Parathyroid adenoma (tissue), 2 donors: ENCODE results near the gene GRID1.

Source experiments
- H2AFZ ChIP-seq: fragments of 300-600 bp; sonication (generic); one replicate; pipeline ENCODE4 v1.7.0; 2017; ENCODE audit warnings: antibody characterized with exemption, mild to moderate bottlenecking
- H3K27ac ChIP-seq: fragments of 300-600 bp; sonication (generic); one replicate; pipeline ENCODE4 v1.7.0; 2017
- H3K27me3 ChIP-seq: fragments of 300-600 bp; sonication (generic); one replicate; pipeline ENCODE4 v1.7.0; 2017; ENCODE audit warnings: low read length; ENCODE audit not compliant: control insufficient read depth, insufficient read depth
- H3K36me3 ChIP-seq: fragments of 300-600 bp; sonication (generic); one replicate; pipeline ENCODE4 v1.7.0; 2017; ENCODE audit warnings: low read length; ENCODE audit not compliant: control insufficient read depth, insufficient read depth
- H3K4me1 ChIP-seq: fragments of 300-600 bp; sonication (generic); one replicate; pipeline ENCODE4 v1.7.0; 2017; ENCODE audit warnings: control low read depth
- H3K4me2 ChIP-seq: fragments of 300-600 bp; sonication (generic); one replicate; pipeline ENCODE4 v1.7.0; 2017; ENCODE audit warnings: low read length
- H3K4me3 ChIP-seq: fragments of 300-600 bp; sonication (generic); one replicate; pipeline ENCODE4 v1.7.0; 2017; ENCODE audit warnings: low read depth, low read length
- H3K79me2 ChIP-seq: fragments of 300-600 bp; sonication (generic); one replicate; pipeline ENCODE4 v1.7.0; 2017; ENCODE audit warnings: control low read depth
- H3K9ac ChIP-seq: fragments of 300-600 bp; sonication (generic); one replicate; pipeline ENCODE4 v1.7.0; 2017; ENCODE audit warnings: mild to moderate bottlenecking
- H3K9me3 ChIP-seq: fragments of 300-600 bp; sonication (generic); one replicate; pipeline ENCODE4 v1.7.0; 2017; ENCODE audit warnings: low read length; ENCODE audit not compliant: control insufficient read depth
- TF ChIP-seq, protein P1 (sequence below): fragments of 300-600 bp; sonication (generic); IDR thresholded peaks from one replicate; pipeline ENCODE4 v1.7.0; 2017; ENCODE audit warnings: antibody characterized with exemption, mild to moderate bottlenecking
- donor health status: primary hyperparathyroidism.

The GRID1 gene

DNA sequence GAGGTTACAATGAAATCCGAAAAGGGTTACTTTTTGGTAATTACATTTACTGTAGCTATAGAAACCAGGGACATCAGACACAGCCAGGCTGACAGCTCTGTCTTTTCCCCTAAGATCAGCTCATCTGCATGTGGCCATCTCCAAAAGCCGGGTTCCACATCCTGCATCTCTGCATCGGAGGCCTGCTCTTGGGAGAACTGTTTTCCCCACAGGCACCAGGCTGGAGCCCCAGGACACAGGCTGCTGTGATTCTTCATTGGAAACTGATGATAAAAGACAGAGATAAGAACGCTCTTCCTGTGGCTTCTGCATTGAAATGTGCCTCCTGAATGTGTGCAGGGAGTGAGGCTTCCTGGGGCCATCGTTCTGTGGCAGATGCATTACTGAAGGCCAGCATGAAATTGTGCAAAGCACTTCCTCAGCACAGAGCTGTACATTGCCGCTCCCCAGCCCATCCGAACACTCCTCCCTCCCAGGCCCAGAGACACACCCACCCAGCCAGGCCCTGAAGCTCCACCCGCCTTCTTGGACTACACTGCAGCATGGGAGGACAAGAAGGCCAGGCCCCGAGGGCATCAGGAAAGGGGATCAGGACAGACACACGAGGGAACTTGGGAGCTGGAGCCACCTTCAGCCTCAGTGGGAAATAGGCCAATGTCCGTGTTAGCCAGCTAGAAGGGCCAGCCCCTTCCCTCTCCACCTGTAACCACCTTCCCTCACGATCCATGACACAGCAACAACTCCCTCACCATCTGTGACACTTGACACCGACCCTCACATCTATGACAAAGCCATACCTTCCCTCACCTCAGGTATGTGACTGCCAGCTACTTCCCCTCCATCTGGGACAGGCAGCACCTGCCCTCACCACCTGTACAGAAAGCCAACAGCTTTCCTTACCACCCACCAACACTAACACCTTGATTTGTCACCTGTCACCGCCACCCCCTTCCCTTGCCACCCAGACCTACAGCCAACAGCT, 113.2 kb downstream of the GRID1 start:
- no peaks in the 10 kb centered on the region for H3K27me3 ChIP-seq
- H3K36me3 ChIP-seq, result no peaks in the 10 kb centered on the region
- TF ChIP-seq, protein P1, sequence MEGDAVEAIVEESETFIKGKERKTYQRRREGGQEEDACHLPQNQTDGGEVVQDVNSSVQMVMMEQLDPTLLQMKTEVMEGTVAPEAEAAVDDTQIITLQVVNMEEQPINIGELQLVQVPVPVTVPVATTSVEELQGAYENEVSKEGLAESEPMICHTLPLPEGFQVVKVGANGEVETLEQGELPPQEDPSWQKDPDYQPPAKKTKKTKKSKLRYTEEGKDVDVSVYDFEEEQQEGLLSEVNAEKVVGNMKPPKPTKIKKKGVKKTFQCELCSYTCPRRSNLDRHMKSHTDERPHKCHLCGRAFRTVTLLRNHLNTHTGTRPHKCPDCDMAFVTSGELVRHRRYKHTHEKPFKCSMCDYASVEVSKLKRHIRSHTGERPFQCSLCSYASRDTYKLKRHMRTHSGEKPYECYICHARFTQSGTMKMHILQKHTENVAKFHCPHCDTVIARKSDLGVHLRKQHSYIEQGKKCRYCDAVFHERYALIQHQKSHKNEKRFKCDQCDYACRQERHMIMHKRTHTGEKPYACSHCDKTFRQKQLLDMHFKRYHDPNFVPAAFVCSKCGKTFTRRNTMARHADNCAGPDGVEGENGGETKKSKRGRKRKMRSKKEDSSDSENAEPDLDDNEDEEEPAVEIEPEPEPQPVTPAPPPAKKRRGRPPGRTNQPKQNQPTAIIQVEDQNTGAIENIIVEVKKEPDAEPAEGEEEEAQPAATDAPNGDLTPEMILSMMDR, result no peak
- H3K4me1 ChIP-seq, result no peaks in the 10 kb centered on the region
- H3K9ac ChIP-seq, result no peak overlapping the region
- no peak overlapping the region for H3K4me3 ChIP-seq
- H3K79me2 ChIP-seq, result no peaks in the 10 kb centered on the region
- no peak overlapping the region for H3K27ac ChIP-seq
- H2AFZ ChIP-seq, result peak overlapping the region; percentile 17
- no peak overlapping the region for H3K4me2 ChIP-seq
- no peaks in the 10 kb centered on the region for H3K9me3 ChIP-seq

DNA sequence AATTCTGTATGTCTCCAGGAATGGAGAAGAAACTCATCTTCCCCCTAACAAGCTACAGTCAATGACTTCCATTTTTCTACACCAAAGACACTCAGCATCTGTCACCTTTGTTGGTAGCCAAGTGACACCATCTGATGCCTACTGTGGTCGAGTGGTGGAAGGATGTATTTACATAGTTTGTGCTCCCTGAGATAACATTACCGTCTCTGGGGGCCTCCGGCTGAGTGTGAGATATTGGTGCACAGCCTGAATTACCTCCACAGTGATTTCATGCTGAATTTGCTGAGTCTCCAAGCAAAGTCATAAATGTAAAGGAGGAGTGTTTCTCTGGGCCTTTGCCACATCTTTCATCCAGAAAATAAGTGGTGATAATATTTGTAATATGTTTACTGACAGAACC, 114.0 kb downstream of the GRID1 start:
- H3K9me3 ChIP-seq, result no peaks in the 10 kb centered on the region
- H3K36me3 ChIP-seq, result no peaks in the 10 kb centered on the region
- no peaks in the 10 kb centered on the region for H3K79me2 ChIP-seq
- no peak overlapping the region for H3K4me3 ChIP-seq
- H3K4me1 ChIP-seq, result no peaks in the 10 kb centered on the region
- TF ChIP-seq, protein P1, result no peak
- no peak overlapping the region for H3K4me2 ChIP-seq
- H3K27me3 ChIP-seq, result no peaks in the 10 kb centered on the region
- H3K27ac ChIP-seq, result no peak overlapping the region
- no peak overlapping the region for H2AFZ ChIP-seq
- H3K9ac ChIP-seq, result no peak overlapping the region

DNA sequence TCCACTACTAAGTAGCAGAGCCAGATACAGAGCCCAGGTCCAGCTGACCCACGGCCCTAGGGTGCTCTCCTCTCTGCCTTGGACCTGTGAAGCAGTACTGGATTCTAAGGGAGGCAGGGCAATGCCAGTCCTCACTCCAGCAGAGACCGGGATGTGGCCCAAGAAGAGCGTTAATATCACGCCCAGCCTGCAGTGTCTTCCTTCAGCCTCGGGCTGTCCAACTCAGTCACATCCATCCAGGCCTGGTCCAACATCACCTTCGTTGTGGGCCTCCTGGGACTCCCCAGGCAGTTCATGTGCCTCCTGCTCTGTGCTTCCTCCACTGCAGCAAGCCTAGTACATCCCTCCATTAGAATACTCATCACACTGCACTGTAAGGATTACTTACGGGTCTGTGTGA, 114.5 kb downstream of the GRID1 start:
- Histone ChIP-seq H3K4me2 (no peak overlapping the region), H2AFZ (no peak overlapping the region), H3K4me1 (no peaks in the 10 kb centered on the region), H3K79me2 (no peaks in the 10 kb centered on the region), H3K9me3 (no peaks in the 10 kb centered on the region), H3K4me3 (no peak overlapping the region), H3K36me3 (no peaks in the 10 kb centered on the region), H3K27ac (no peak overlapping the region), H3K27me3 (no peaks in the 10 kb centered on the region), H3K9ac (no peak overlapping the region)
- TF ChIP-seq, protein P1, result no peak

DNA sequence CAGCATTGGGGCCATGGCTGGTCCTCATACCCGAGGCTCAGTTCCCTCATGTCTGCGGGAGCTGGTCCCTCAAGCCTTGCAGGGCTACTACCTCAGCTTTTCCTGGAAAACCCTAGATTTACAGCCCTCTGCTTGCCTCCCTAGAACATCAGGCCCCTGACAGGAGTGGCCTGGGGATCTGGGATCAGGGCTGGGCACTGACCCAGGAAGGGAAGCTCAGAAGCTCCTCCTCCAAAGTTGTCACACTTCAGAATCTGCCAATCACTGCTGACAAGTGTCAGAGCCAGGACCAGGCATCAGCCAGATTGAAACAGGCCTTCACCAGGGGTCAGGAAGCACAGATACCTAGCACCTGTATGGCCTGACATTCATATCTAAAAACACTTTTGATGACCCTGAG, 115.2 kb downstream of the GRID1 start:
- no peaks in the 10 kb centered on the region for H3K9me3 ChIP-seq
- no peak overlapping the region for H3K4me3 ChIP-seq
- H3K9ac ChIP-seq, result no peak overlapping the region
- no peaks in the 10 kb centered on the region for H3K4me1 ChIP-seq
- H2AFZ ChIP-seq, result no peak overlapping the region
- TF ChIP-seq, protein P1, result no peak
- no peaks in the 10 kb centered on the region for H3K36me3 ChIP-seq
- H3K27ac ChIP-seq, result no peak overlapping the region
- H3K79me2 ChIP-seq, result no peaks in the 10 kb centered on the region
- no peaks in the 10 kb centered on the region for H3K27me3 ChIP-seq
- no peak overlapping the region for H3K4me2 ChIP-seq
